ENCODE measurements around the gene TBC1D5.

- TF ChIP-seq CTCF (IDR thresholded peaks at IDR 0.05; ENCODE audit: low read depth, low read length) (no peak), POLR2A (IDR thresholded peaks at IDR 0.05; ENCODE audit: extremely low read depth, insufficient read length) (no peak)
Observed at GRCh38 chr3:17481116-17481515, 261.3 kb downstream of the TBC1D5 start.

All from NB4 (cell line).